HG02678 (cell line): ENCODE results near the gene NCL.
"Not testable (repeated sequence)": the region's sequence is repeated elsewhere in the genome, so short reads cannot be mapped to it uniquely, and the experiment has no call there.

Experiments
- ATAC-seq: cut with Tn5 transposase; IDR thresholded peaks from one replicate; pipeline ENCODE4 v1.9.1; 2021; ENCODE audit warnings: mild to moderate bottlenecking, moderate library complexity; ENCODE audit not compliant: unreplicated experiment

Gene NCL

DNA sequence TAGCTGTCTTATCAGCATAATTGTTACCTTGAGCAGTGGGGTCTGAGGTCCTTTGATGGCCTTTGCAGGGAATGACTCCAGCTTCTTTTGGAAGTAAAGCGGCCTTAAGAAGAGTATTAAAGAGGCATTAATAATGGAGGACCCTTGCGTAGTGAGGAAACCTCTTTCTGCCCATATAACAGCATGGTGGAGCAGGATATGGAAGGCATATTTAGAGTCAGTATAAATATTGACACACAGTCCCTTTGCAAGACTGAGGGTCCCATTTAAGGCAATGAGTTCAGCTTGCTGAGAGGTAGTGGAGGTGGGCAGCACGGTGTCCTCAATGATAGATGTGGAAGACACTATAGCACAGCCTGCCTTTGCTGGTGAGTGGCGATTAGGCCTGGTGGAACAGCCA, 32.7 kb downstream of the NCL start:
- no peak for ATAC-seq

DNA sequence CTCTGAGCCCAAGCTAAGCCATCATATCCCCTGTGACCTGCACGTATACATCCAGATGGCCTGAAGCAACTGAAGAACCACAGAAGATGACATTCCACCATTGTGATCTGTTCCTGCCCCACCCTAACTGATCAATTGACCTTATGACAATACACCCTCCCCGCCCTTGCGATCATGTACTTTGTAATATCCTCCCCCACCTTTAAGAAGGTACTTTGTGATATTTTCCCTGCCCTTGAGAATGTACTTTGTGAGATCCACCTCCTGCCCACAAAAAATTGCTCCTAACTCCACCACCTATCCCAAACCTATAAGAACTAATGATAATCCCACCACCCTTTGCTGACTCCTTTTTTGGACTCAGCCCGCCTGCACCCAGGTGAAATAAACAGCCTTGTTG, 33.8 kb downstream of the NCL start:
- ATAC-seq, result not testable (repeated sequence)

DNA sequence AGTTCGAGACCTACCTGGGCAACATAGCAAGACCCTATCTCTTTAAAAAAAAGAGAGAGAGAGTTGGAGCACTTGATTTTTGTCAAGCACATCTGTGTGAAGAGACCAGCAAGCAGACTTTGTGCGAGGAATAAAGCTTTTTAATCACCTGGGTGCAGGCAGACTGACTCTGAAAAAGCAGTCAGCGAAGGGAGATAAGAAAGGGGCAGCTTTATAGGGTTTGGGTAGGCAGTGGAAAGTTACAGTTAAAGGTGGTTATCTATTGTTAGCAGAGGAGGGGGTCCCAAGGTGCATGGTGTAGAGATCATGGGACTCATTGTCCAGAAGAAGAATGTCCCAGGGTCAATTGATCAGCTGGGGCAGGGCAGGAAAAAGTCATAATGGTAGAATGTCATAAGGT, 34.4 kb downstream of the NCL start:
- ATAC-seq, result no peak

DNA sequence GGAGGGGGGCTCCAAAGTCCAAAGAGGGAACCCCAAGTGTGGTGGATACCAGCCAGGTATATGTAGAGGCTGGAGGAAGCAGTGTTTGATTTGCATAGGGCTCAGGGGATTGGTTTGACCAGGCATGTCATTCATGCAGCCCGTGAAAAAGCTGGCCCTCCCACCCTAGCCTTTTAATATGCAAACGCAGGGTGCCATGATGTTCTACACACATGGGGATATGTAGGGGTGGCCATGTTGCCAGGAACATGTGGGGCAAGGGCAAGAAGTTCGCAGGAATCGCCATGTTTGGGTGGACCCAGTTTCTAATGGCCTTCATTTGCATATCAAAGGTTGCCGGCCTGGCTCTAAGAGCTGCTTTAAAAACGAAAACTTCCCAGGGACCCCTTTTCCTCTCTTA, 35.1 kb downstream of the NCL start:
- ATAC-seq, result no peak

DNA sequence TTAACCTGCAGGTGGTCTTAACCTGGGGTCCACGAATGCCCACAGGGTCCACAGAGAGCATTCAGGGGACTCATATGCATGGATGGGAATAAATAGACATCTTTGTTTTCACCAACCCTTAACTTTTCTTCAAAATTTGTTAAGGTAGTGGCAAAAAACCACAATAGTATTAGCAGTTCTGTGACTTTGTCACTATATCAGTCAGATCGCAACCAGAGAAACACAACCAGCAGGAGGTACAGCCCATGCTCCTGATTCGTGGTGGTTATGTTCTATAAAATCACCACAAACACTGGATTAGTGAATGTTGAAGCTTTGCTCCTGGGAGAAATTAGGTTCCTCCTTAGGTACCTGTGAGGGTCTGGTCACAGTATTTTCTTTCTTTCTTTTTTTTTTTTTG, 37.2 kb downstream of the NCL start:
- ATAC-seq, result no peak

DNA sequence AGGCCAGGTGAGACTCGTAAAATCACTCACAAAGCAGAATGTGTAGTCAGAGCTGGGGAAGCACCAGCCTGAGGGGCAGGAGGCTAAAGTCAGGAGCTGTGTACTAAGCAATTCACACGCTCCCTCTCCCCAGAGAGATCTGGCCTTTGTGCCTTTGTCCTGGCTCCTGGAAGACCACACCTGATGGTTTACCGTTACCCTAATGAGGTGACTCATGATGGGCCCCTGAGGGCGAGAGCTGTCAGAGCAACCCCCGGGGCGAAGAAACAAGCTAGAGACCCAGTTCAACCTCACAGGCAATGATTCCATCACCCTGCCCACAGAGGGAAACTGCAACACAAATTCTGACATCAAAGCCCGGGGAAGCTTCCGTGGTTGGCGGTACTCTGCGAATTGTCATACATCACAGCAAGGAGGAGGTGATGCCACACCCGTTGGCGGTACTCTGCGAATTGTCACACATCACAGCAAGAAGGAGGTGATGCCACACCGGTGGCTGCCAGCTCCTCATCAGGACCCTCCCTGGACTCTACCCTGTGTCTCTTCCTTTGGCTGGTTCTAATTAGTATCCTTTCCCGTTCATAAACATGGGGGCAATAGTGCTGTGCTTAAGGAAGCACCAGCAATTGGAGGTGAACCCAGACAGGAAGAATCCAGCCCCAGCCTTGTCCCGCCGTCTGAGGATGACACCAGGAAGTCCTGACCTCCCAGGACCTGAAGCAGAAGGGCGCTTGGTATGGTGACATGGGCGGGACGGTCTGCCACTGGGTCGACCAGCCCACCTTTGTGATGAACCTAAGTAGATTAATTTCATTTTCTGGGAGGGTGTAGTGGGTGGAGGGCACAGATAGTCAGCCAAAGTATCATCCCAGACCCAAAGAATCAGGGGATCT, 38.2 kb downstream of the NCL start:
- ATAC-seq, result no peak

DNA sequence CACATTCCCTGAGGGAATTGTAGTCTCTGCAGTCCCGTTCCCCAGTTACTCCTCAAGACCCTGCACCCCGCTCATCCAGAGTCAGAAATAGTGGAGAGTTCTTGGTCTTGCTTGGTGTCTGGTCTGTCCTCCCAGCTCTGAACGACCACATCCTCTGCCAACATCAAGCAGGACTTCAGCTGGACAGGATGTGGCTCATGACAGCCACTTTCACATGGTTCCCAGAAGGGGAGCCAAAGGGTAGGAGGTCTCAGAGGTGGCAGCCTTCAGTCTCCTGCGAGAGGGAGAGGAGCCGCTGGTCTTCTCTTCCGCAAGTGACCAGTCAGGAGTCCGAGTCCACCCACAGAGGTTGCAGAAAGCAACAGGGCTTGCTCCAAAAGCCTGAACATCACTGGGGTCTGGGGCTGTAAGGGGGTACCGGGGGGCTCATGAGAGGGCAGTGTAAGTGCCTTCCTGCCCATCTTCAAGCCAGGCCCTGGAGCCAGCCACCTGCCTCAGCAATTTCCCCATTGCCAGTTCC, 38.9 kb downstream of the NCL start:
- ATAC-seq, result no peak

DNA sequence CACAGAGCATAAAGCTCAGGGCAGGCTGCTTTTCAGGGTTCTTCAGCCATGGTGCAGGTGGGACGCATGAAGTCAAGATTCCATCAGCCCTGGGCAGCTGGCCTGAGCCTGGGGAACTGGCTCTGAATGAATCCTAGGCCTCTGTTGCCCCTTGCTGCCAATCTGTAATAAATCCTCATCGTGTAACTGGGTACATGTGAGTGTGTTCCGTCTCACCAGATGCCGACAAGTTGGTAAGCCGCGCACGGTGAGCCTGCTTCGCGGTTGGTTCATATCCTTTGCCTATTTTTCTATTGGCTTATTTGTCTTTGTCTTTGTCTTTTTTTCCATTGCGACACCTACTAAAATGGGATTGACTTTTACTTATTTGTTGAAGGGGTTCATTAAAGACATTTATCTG, 41.1 kb downstream of the NCL start:
- ATAC-seq, result no peak

DNA sequence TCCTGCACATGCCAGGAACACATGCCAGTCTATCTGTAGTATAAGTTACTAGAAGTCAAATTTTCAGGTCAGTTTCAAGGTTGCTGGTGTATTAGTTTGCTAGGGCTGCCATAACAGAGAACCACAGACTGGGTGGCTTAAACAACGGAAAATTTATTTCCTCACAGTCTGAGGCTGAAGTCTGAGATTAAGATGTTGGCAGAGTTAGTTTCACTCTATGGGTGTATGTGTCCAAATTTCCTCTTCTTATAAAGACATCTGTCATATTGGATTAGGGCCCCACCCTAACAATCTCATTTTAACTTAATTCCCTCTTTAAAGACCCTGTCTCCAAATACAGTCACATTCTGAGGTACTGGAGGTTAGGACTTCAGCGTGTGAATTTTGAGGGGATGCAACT, 42.2 kb downstream of the NCL start:
- no peak for ATAC-seq

DNA sequence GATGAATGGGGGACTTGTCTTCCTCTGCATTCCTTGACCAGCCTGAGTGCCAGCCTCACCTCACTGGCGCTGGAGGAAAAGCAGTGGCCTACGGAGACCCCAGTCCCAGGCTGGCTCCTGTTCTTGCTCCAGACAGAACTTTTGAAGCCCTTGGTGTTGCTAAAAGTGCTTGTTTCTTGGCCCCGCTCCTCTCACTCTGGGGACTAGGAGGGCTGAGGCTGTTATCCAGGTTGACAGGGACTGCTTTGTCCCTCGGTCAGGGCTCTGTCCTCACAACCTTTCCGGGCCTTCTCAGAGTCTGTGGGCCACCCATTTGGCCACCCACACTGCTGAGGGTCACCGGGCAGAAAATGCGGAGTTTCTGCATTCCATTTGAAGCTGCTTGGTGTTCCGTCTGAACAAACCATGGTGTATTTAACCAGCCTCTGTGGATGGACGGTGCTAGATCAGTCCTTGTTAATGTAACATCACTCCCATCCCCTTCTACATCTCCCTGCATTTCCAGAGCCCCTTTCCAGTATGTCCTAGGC, 43.2 kb downstream of the NCL start:
- ATAC-seq, result no peak

DNA sequence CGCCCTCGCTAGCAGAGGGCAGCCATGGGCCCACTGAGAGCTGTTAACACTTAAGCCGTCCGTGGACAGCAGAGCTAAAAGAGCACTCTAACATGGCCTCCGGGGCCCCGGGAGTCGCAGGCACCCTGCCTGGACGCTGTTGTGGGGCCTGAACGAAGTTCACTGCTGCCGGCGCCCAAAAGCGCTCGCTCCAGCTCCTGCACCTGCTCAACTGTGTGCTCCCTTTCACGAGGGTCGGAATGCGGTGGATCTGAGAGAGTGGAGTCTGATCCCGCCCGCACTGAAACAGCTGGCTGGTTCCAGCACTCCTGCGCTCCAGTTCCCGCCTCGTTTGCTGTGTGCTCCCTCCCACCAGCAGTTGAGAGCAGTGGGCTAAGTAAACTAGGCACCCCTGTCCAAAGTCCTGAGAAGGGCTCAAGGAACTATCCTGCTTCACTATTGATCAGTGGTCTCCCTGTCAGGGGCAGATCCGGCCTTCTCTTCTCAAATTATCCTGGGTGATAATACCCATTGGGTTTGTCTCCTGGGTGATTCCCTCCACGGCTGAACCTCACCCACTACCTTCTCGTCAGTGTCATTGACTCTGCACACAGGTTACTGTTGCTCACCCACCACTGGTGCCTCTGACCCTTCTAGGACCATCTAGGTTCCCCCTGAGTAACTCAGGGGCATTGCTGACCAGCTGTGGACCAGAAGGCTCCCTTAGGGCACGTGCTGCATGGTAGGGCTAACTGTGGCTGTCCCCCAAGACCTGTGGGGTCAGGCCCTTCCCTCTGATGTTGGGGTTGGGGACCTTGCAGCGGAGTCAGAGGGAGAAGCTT, 45.3 kb downstream of the NCL start:
- no peak for ATAC-seq

DNA sequence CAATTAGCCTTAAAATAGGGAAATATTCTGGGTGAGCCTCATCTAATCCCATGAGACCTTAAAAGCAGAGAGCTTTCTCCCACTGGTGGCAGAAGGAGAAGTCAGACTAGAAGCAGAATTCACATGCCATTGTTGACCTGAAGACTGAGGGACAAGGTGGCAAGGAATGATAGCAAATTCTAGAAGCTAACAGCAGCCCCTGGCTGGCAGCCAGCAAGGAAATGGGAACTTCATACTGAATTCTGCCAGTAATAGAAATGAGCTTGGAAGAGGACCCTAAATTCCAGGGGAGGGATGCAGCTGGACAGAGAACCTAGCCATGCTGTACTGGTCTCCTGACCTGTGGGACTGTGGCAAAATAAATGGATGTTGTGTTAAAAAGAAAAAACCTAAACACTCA, 49.3 kb downstream of the NCL start:
- ATAC-seq, result no peak

DNA sequence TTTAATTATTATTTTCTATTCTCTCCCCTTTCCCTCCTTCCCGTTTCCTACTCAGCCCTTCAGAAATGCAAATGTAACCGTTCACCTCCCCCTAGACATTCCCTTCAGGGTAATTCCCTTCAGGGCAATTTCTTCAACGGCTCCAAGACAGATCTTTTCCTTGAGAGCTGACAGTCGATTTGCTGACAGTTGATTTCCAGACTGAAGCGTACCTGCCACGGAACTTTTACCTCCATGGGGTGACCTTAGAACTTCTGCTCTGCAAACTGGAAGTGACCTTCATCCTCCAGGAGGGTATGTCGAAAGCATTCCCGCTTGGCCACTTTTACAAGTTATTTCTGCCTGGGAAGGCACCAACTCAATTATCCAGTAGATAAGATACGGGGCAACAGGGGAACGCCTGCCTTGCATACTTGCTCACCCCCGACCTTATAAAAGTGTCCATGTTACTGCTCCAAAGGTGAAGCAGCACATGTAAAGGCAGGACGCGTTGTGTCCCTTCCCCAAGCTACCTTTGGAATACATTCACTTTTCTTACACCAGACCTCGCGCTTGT, 50.3 kb downstream of the NCL start:
- no peak for ATAC-seq

DNA sequence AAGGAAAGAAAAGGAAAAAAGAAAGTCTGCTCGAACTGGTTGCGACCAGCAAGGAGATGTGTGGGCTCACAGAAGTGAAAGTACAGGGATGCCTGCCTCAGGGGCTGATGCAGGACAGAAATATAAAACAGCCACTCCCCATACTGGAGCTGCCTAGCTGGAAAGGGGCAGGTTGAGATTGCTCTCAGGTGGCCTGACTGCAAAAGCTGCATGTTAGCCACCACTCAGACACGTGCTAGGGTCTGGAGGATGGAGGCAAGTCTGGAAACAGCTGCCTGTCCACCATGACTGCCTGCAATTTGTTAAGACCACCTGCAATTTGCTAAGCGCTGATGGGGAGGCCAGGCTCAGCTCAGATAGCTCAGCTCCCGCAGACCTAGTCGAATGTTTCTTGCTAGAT, 50.8 kb downstream of the NCL start:
- no peak for ATAC-seq

DNA sequence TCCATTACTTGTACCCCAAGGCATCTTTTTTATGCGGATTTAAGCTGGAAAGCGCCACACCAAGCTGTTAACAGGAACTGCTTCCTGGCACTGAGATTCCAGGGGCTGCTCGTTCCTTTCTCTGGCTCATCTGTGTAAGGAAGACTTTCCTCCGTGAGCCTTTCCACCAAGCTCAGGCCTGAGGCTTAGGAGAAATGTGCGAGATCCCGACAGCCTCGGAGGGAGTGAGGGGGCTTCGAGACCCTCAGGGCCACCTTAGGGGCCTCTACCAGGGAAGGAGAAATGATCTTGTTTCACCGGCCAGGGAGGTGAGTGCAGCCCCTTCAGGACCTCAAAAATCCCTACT, 51.7 kb downstream of the NCL start:
- ATAC-seq, result peak; percentile 7

DNA sequence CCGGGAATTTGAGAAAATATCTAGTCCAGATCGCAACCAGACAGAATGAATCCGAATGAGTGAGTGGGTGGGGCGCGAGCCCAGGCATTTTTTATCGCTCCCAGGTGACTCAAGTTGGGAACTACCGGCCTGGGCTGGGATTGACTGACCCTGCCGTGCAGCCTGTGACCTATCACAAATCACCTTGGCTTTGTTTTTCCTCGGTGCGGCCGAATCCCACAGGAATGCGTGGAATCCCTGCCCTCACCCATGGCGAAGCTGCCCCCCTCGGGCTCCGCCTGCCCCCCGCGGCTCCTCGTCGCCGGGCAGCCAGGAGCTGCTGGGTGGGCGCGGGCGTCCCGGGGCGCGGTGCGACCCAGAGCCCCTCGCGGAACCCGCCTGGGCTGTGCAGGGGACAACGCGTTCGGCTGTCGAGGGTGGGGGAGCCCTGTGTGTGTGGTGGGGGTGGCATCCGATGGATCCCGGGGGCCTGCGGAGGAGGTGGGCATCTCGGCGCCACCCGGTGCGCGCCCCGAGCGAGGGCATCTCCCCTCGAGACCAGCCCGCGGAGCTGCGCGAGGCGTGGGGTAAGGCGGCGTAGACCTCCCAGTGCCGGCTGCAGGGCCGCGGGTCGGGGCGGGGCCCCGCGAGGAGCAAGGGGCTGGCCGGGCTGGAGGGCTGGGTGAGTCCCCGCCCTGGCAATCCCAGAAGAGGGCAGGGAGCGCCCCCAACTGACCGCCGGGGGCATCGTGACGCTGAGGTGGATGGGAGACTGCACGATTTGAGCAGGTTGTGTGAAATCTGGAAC, 52.3 kb downstream of the NCL start:
- peak; percentile 99 for ATAC-seq

DNA sequence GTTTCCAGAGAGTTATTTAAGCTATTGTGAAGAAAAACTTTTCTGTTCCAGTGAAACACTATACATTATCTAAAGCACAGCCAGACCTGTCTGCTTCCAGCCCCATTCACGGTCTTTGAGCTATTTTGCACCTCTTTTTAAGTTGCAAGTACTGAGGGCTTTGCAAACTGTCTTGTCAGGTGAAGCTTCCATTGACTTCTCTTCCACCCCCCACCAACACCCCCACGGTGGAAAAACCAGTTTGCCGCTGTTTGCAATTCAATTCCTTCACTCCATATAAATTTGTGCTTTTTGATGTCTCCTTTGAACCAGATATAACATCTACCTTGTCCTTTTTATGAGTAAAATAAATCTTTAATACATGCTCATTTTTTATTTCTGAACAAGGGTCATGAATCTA, 53.0 kb downstream of the NCL start:
- no peak for ATAC-seq

DNA sequence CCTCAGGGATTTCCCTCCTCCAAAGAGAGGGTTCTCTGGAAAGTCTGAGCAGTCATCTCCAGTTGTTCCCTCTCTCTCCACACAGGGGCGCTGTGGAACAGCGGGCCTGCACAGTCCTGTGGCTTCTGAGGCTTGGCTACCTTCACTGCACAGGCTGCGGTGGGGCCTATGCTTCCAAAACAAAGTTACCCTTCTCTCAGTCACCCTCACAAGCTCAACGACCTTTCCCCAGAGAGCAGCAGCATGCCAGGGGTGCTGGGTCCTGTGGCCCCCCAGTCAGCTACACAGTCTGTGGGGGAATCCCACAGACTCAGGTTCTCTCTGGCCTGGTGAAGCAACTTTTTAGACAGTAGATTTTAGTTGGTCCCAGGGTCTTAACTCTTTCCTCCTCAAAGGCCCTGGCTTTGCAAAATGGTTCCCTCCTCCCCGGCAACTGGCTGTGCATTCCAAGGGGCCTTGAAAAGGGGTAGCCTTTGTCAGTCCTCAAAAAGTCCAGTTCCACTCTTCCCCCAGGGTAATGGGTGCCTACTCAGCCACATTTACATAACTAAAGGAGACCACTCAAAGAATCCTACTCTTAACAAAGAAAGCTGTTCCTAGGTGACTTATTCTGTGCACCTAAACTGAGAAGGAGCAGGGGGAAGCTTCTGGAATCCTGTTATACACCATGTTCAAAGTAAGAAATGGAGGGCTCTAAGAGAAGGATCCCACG, 53.8 kb downstream of the NCL start:
- ATAC-seq, result no peak

DNA sequence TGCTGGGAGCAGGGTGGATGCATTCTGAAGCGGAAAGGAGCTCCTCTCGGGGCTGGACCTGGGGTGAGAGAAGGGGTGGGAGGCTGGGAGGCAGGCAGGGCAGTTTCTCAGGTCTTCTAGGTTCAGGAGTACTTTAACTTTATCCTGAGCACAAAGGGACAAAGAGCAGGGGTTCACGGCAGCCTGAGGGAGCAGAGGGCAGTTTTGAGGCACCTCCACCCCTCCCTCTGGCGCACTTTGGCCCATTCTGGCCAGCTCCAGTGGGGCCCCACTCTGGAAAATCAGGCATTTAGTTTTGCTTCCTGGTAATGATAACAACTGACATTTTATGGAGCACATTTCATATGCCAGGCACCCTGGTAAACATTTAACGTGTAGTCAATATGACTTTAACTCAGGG, 54.5 kb downstream of the NCL start:
- no peak for ATAC-seq

DNA sequence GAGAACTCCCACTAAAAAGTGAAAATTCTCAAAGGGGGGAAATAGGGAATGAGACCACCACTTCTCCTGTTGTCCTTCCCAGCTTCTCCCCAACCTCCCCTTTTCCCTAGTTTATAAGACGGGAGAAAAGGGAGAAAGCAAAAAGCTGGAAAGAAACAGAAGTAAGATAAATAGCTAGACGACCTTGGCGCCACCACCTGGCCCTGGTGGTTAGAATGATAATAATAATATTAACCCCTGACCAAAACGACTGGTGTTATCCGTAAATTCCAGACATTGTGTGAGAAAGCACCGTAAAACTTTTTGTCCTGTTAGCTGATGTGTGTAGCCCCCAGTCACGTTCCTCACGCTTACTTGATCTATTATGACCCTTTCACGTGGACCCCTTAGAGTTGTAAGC, 56.0 kb downstream of the NCL start:
- not testable (repeated sequence) for ATAC-seq
